HG03045 (cell line): ENCODE data around the gene FHL1.
"Not testable (repeated sequence)": the region's sequence is repeated elsewhere in the genome, so short reads cannot be mapped to it uniquely, and the experiment has no call there.

Source experiments
- ATAC-seq: cut with Tn5 transposase; IDR thresholded peaks from one replicate; pipeline ENCODE4 v1.9.1; 2021; ENCODE audit warnings: mild to moderate bottlenecking, moderate library complexity; ENCODE audit not compliant: unreplicated experiment

FHL1 gene

DNA sequence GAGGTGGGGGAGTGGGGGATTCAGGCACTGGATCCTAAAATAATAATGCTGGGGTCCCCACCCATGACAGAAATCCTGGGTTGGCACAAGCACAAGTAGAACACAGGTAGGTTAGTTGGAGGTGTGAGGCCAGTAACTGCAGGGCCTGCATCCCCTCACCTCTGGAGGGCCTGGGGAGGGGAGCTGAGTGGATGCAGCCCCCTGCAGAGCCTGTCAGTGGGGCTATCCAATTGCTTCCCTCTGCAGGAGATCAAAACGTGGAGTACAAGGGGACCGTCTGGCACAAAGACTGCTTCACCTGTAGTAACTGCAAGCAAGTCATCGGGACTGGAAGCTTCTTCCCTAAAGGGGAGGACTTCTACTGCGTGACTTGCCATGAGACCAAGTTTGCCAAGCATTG, 60.2 kb downstream of the FHL1 start:
- no peak for ATAC-seq

DNA sequence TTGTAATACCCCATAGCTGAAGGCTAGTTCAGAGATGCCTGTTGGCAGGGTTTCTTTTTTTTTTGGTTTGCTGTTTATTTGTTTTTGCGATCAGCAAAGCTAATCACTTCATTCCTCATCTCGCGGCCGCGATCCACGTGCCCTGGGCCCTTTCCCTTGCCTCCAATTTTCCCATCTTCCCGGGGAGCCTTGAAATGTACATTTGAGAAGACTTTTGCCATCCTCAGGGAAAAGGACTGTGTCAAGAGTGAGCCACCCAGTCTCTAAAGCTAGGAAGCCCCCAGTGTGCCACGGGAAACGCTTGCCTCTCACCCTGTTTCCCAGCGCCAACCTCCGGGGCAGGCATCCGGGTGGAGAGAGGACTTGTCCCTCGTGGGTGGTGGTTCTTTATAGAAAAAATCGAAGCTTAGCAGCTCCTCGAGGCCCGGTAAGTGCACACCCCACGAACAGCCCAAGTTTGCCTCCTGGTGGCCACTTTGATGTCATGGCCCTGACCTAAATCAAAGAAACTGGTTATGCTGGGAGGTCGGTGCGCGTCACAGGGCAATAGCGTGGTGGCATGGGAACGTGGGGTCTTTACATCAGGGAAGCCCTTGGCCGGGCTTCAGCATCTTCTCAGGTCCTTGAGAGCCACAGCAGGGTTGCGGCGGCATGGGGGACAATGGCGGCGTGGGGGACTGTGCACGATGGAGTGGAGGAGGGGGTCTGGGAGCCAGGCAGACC, 61.8 kb downstream of the FHL1 start:
- no peak for ATAC-seq

DNA sequence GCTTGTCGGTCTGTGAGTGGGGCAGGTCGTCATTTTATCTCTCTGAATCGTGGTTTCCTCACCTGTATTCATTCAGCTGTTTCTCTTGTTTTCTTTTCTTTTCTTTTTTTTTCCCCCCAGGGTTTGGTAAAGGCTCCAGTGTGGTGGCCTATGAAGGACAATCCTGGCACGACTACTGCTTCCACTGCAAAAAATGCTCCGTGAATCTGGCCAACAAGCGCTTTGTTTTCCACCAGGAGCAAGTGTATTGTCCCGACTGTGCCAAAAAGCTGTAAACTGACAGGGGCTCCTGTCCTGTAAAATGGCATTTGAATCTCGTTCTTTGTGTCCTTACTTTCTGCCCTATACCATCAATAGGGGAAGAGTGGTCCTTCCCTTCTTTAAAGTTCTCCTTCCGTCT, 62.4 kb downstream of the FHL1 start:
- ATAC-seq = no peak

DNA sequence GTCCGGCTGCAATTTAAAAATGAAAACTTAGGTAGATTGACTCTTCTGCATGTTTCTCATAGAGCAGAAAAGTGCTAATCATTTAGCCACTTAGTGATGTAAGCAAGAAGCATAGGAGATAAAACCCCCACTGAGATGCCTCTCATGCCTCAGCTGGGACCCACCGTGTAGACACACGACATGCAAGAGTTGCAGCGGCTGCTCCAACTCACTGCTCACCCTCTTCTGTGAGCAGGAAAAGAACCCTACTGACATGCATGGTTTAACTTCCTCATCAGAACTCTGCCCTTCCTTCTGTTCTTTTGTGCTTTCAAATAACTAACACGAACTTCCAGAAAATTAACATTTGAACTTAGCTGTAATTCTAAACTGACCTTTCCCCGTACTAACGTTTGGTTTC, 62.9 kb downstream of the FHL1 start:
- no peak for ATAC-seq

DNA sequence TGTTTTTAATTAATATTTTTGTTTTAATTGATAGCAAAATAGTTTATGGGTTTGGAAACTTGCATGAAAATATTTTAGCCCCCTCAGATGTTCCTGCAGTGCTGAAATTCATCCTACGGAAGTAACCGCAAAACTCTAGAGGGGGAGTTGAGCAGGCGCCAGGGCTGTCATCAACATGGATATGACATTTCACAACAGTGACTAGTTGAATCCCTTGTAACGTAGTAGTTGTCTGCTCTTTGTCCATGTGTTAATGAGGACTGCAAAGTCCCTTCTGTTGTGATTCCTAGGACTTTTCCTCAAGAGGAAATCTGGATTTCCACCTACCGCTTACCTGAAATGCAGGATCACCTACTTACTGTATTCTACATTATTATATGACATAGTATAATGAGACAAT, 63.5 kb downstream of the FHL1 start:
- no peak for ATAC-seq

DNA sequence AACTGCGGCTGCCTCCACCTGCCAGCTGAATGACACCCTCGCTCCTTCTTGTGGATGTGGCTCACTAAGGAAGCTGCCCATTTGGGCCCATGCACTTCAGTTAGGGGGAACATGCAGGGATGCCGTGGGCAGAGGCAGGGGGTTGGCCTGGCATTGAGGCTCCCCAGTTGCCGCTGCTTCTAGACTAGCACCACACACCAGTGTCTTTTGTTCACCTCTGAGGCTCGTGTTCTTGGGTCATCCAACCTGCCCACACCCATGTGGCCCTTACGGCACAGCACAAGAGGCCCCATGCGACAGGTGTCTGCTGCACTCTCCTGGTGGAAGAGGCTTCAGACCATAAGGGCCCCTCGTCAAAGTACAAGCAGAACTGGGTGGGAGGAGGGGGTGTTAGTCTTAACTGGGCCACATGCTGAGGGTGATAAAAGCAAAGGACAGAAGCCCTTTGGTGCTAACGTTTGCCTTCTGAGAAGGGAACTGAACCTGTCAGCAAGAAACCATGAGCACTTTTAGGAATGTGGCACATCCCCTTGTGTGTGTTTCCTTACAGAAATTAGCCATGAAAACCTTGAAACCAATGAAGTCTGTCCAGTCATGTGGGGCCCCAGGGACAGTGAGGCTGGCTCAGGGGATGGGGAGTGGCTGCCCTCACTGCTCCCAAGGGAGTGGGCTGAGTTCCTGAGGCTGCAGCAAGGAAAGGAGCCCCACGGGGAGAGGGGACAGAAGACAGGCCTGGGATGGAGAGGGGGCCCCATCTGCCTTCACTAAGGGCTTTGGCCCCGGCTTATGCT, 64.6 kb downstream of the FHL1 start:
- no peak for ATAC-seq

DNA sequence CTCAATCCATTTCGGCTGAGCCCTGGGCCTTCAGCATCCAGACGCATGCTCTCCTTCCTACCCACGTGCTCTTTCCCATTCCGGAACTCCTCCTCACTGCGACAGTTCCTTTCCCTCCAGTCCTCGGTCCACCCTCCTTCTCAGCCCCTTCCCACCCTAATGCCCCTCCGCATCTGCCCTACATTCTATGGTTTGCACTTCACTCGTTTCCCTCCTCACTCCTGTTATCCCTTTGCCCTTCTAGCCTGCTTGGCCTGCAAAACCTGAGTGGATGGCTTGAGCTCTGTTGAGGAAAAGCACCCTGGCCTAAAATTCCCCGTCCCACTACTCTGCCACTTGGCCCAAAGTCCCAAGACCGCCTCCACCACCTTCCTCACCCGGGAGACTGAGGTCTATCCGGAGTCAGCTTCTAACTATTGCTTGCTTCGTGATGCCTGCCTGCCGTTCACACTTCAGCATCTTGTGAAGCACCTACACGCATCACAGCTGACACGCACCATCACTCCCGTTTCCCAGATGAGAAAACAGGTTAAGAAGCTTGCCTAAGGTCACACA, 65.3 kb downstream of the FHL1 start:
- ATAC-seq = no peak

DNA sequence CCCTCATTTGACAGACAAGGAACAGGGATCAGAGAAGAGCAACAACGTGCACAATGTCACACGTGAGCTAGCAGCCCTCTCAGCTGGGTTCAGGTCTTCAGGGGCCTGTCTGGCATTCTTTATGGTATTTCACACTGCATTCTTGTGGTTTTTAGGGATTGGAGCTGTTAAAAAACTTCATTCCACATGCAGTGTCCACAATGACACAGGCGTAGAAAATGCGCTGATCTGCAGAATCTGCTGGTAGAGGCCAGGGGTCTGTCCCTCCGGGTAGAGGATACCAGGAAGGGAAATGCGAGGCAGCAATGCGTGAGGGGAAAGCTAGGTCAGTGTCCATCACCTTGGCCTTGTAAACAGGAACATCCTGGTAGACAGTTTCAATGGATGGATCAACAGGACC, 67.2 kb downstream of the FHL1 start:
- ATAC-seq = no peak

DNA sequence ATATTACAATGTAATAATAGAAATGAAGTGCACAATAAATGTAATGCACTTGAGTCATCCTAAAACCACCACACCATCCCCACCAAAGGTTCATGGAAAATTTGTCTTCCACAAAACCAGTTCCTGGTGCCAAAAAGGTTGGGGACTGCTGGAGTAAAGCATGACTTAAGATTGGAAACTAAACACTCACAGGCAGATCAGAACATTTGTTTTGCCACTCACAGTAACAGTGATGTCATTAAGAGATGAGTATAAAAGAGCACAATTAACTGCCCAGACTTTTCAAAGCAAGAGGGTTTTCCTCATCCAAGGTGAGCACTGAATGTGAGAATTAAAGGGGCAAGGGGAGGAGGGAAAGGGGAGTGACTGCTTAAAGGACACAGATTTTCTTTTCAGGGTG, 68.2 kb downstream of the FHL1 start:
- no peak for ATAC-seq

DNA sequence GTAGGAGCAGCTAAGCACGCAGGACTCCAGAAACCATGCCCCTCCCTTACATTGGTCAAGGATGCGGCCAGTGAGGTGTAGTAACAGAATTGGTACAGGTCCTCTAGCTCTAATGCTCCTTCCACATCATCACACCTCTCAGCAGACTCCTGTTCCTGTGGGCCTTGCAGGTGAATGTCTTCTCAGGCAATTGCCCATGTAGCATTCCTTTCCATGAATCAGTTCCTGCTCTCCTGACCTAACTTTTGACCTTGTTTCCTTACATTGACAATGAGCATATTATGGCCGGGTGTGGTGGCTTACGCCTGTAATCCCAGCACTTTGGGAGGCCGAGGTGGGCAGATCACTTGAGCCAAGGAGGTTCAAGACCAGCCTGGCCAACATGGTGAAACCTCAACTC, 72.6 kb downstream of the FHL1 start:
- ATAC-seq = no peak

DNA sequence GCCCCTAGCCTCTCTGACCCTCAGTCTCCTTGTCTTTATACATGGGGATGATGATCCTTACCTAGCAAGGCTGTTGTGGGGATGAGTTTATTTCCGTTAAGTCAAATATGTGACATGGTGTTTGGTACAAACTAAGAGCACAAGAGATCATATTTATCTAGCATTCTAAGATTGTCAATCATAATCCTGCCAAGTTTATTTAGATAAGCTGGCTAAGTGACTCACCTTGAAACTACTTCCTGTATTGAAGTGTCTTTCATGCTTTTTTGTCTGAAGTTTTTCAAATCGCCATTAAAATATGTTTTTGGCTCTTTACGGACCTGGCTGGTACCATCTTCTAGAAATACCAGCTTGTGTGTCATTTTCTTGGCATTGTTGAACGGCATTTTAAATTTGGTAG, 73.2 kb downstream of the FHL1 start:
- ATAC-seq = no peak

DNA sequence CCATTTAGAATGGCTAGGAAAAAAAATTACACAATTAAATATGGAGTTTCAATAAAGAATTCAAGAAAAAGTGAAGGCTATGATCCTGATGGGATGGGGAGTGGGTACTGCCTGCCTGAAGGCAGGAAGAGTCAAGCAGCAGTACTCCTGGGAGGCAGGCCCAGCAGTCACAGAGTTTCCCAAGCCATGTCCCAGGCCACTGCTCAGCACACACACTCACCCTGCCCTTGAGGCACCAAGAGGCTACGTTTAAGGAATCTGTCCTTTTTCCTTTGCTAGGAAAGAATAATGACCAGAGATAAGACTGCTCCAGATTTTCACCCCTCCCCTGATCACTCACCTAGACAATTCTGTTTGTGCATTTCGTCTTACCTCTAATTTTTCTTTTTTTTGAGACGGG, 73.6 kb downstream of the FHL1 start:
- no peak for ATAC-seq

DNA sequence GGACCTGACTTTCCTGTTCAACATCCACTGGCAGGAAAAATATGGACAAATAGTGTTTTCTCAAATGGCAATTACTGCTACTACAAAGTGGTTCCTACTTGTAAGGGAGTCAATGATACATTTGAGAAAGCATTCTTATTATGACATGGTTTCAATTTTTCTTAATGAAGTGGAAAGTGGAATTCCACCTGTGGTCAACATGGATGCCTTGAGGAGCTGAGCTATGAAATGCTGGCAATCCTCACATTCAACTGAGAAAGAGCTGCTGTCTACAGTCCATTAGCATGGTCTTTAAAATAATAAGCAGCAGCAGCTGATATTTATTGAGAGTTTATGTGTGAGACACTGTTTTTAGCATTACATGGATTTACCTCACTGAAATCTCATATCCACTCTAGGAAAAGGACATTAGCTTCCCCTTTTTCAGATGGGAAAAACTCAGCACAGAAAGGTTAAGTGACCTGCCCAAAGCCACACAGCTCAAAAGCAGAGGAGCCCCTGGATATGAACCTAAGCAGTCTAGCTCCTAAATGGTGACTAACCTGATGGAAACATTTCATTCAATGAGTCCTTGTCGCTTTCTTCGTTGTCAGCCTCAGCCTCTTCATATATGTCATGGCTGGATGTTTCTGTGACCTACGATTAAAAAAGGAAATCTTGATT, 74.6 kb downstream of the FHL1 start:
- no peak for ATAC-seq

DNA sequence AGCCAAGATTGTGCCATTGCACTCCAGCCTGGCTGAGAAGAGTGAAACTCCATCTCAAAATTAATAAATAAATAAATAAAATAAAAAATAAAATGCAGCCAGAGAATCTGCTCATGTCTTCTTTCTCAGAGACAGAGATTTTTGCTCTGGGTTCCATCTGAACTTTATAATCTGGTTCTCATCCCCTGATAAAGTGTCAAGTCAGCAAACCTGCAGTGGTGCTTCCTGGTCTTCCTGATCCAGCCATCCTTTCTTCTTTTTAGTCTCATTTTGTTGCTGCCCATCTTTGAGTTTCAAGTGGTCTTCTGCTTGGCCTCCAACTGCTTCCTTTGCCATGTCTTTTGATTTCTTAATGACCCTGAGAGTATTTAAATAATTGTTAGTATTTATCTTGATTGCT, 79.7 kb downstream of the FHL1 start:
- ATAC-seq = no peak

DNA sequence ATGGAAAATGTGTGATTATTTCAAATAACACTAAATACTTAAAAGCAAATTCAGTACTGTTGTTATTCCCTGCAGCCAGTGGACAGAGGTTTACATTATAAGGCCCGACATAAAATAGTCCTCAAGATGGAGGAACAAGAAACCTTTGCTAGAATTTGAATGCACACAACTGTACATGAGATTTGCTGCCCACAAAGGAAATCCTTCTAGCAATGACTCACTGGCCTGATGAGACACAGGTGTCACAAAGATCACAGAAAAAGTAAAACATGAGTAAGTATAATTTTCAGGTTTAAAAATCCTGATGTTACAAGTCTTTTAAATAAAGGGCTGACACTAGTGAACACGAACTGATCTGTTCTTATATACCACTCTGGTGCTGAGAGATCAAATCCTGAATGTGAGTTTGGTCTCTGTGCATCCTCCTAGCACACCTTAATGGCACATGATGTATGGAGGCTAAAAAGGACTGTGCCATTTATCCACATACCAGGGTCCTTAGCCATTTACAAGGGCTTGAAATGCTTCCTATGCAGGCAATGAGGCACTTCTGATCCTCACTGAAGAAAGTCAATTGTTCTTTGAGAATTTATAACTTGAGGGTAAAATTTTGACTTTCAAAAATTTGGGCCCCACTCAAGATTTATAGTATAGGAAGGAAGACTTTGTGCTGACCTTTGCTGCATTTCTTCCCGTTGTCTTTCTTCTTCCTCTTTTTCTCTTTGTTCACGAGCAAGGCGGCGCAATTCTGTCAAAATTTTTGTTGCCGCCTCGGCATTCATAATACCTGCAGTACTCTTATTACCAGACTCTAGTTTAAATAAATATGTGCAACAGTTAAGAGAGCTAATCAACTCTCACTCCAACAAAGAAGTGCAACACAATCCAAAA, 80.9 kb downstream of the FHL1 start:
- peak; percentile 46 for ATAC-seq

DNA sequence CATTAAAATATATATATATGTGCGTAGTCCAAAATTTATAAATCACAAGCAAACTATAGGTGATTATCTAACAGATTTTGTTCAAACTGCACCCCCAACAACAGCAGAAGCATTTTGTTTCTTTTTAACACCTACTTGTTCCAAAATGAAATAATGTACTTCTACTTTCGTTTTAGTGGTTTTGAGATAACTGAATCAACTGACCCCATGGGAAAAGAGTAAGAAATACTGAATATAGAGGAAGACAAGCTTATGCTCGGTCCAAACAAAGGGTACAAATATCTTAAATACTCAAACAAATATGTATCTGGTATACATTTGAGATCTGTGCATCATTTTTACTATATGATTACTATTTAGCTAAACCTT, 81.5 kb downstream of the FHL1 start:
- ATAC-seq = peak; percentile 33

DNA sequence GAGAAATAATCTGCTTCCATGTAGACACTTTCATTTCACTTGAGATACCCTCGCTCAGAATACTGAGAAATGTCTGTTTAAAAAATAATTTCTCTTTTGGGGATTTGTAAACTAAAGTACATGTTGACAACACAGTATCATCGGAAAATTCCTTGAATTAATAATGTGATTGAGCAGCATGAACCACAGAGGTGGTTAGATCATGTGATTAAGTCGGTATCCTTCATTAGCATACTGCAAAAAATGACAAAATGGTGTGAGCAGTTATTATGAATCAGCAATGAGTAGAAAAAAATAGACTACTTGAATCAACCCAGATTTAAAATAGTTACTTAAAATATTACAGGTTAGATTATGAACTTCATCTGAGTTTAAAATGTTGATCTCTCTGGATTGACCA, 89.7 kb downstream of the FHL1 start:
- ATAC-seq = no peak

DNA sequence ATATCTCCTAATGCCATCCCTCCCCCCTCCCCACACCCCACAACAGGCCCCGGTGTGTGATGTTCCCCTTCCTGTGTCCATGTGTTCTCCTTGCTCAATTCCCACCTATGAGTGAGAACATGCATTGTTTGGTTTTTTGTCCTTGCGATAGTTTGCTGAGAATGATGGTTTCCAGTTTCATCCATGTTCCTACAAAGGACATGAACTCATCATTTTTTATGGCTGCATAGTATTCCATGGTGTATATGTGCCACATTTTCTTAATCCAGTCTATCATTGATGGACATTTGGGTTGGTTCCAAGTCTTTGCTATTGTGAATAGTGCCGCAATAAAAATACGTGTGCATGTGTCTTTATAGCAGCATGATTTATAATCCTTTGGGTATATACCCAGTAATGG, 90.5 kb downstream of the FHL1 start:
- not testable (repeated sequence) for ATAC-seq

DNA sequence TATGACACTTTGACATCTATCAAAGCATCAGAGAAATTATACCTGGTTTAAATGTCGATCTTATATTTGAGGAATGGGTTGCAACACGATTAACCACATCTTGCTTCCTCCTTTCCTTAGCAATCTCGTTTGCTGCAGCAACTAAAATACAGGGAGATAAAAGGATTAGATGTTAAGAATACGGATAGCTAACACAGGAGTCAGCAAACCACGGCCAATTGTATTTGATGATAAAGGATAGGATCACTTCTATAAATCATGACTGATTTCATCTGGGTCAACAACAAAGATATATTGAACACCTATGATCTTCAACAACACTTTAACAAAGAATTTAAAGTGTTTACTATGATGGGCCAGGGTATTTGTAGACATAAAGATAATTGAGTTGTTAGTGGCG, 98.9 kb downstream of the FHL1 start:
- ATAC-seq = no peak

DNA sequence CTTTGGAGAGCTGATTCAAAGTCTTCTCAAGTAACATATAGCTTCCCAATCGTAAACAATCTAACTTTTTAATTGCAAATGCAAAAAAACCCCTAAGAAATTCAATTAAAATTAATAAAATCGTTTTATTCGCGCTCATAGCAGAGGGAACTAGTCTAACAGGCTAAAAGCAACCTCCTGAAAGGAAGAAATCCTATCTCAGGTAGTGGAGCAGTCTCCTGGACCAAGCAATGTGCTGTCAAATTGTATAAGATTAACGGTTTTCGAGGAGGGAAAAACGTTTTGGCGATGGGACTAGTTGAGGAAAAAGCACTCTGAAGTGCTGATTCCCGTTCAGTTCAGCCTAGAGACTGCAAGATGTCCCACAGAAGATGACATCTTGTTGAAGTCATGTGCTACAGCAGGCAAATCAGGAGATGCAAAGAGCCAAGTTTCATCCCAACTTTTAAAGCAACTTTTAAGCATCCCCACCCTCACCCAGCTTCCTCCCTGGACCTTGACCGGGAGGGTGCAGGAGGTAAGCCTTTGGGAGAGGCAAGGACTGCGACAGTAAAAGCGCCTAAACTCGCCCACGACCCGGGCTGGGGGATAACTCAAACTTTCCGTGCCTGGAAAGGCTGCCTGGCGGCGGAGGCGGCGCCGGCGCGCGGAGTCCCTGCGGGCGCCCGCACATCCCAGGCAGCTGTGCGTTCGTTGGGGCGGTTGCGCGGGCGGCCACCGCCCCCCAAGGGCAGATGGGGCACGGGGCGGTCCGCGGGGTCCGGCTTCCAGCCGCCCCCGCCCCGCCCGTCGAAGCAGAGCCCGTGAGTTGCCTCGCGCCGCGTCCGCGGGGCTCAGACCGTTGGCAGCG, 103.1 kb downstream of the FHL1 start:
- peak; percentile 38 for ATAC-seq
